Subcutaneous adipose tissue (tissue), 4 donors: ENCODE results near the gene SYNPR. TPM values are rescaled to one million over a fixed set of nuclear protein-coding genes. Genes with fewer than 3 reads are reported as not detected.

Experiments
- total RNA-seq, 4 donors: library from RNA; depleted of rRNA; stranded (reverse); fragments of >200 nt; gene quantifications; one replicate each; pipeline ENCODE4 v1.1.0, GENCODE V29; 2016
- TF ChIP-seq, protein P1 (sequence below): fragments of 450-650 bp; IDR thresholded peaks from one replicate; pipeline ENCODE4 v1.5.1; 2016; ENCODE audit warnings: low read depth, mild to moderate bottlenecking, control low read depth, antibody characterized with exemption, moderate library complexity

The SYNPR gene
- total RNA-seq, 4 donors from 2014 or later = not detected

DNA sequence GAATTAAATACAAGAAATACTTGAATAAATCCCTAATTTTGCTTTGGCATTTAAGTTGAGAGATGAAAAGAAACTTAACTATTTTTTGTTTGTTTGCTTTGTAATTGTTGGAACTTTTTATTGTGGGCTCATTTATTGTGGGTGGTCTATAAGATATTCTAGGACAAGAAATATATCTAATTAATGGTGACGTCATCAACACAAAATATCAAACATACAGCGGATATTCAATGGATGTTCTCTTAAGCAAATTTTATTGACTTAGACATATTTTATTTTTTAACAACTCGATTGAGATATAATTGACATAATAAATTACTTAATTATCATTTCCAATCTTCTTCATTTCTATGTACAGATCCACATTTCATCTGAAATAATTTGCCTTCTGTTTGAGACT lies 30.0 kb downstream of the SYNPR start:
- TF ChIP-seq, protein P1, sequence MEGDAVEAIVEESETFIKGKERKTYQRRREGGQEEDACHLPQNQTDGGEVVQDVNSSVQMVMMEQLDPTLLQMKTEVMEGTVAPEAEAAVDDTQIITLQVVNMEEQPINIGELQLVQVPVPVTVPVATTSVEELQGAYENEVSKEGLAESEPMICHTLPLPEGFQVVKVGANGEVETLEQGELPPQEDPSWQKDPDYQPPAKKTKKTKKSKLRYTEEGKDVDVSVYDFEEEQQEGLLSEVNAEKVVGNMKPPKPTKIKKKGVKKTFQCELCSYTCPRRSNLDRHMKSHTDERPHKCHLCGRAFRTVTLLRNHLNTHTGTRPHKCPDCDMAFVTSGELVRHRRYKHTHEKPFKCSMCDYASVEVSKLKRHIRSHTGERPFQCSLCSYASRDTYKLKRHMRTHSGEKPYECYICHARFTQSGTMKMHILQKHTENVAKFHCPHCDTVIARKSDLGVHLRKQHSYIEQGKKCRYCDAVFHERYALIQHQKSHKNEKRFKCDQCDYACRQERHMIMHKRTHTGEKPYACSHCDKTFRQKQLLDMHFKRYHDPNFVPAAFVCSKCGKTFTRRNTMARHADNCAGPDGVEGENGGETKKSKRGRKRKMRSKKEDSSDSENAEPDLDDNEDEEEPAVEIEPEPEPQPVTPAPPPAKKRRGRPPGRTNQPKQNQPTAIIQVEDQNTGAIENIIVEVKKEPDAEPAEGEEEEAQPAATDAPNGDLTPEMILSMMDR = no peak

DNA sequence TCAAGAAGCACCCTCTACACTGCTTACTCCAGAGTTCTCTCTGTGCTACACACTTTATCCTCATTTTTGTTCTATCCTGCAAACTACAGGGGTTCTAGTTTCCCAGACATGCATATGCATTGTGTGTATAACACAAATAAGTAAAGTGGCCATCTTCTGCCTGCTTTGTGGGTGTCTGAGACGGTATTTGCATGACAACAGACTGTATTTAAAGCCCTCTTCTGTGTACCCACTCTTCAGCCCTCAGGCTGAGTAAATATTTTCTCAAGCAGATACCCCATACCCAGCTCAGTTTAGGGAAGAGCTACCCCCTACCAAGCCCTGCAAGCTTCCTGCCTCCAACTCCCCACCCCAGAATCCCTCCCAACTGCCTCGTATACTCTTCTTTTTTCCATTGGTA lies 31.7 kb downstream of the SYNPR start:
- TF ChIP-seq, protein P1 = no peak

DNA sequence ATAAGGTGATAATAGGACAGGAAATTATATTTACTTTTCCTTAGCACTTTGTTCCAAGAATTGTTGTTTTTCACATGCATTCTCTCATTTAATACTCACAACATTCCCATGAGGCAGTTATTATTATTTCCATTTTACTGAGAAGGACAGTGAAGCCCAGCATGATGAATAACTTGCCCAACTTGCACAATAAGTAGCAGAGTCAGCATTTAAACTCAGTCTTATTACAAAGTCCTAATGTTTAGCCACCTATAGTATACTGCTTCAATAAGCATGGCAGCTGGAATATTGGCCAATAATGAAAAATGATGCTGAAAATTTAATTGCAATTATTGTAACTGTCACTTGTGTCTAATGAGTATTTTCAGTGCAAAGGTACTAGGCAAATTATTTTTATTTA lies 45.7 kb downstream of the SYNPR start:
- TF ChIP-seq, protein P1 = no peak

DNA sequence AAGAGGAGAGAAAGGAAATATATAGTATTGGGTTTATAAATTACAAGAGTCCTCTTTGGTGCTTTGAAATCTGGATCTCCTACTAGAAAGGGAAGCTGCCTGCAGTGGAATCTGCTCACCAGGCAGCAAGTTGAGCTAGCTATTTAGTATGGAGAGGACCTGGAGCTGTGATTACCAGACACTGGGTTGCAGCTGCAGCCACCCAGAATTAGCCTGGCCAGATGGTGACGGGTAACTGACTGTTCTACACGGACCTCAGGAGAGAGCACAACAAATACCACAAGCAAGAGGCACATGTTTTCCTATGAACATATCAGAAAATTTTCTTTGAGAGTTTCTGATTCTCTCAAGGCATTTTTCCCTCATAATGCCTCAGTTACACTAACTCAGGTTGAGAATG lies 46.5 kb downstream of the SYNPR start:
- TF ChIP-seq, protein P1 = no peak

DNA sequence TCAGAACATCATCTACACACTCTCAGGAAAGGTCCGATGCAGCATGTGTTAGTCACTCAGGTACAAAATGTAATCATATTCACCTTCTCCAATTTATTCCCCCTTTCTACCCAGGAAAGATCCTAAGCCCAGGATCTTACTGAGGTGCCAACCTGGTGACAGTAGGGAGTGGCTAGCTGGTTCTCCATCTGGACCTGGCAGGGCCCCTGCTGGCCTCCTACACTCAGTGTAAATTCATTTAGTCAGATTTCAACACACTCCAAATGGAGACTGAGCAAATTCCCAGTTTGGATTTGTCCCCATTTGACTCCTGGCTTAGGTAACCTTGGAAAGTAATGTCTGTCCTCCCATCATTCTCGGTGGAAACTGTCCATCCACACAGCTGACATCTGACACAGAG lies 47.3 kb downstream of the SYNPR start:
- TF ChIP-seq, protein P1 = no peak

DNA sequence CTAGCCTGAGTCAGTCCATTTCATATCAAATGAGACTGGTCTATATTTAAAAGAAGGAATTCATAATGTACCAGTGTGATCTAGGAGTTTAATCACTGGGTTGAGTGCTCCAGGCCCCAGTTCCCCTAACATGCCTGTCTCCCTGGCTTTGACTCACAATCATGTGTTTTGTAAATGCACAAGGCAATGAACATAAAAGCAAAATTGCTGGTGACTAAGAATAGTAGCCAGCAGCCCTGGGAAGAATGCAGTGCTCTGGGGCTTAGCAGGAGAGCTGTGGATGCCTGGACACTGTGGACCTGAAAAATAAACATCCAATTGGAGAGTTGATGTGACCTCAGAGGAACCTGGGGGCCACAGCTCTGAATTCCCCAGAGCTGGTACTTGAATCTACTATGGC lies 50.3 kb downstream of the SYNPR start:
- TF ChIP-seq, protein P1 = no peak

DNA sequence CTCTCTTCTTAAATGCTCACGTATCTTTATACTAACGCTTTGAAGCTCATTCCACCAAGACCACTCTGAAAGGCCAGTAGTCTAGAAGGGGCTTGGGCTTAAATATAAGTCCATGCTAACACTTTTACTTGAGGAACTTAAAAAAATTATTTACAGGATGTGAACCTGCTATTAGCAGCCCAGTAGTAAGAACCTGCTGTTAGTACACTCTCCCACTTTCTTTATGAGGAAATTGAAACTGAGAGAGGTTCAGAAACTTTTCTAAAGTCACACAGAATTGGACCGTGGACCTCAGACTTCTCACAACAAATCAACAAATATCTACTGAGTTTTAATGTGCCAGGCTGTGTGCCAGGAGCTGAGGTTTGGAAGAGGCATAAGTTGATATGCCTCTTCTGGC lies 53.4 kb downstream of the SYNPR start:
- TF ChIP-seq, protein P1 = no peak
